Activated naive CD4-positive, alpha-beta T cell treated with anti-CD3 and anti-CD28 coated beads for 36 hours (primary cell): Measurements from ENCODE around the gene LGI2. TPM values are rescaled to one million over a fixed set of nuclear protein-coding genes. Genes with fewer than 3 reads are reported as not detected.
A peak's percentile ranks its signal among the peaks of the same experiment; 100 is the strongest.

ENCODE experiments used
- CTCF ChIA-PET: fragments of 350-600 bp; sonication (Branson Sonifier 250); formaldehyde crosslinking; loops from one replicate; lab custom pipeline; 2021; ENCODE audit warnings: antibody characterized with exemption; lab: Charles Lee
- DNase-seq: peaks from one replicate; pipeline ENCODE4 v3.0.0-alpha.2; 2020
- H3K27ac Mint-ChIP-seq: one replicate; pipeline ENCODE4 v1.8.0; 2021; ENCODE audit warnings: mild to moderate bottlenecking, mixed read lengths
- H3K27me3 Mint-ChIP-seq: one replicate; pipeline ENCODE4 v1.8.0; 2021; ENCODE audit warnings: low read depth, mixed read lengths
- H3K36me3 Mint-ChIP-seq: one replicate; pipeline ENCODE4 v1.8.0; 2021; ENCODE audit warnings: low read depth, mixed read lengths
- H3K4me1 Mint-ChIP-seq: one replicate; pipeline ENCODE4 v1.8.0; 2021; ENCODE audit warnings: low read depth, mixed read lengths
- H3K4me3 Mint-ChIP-seq: one replicate; pipeline ENCODE4 v1.8.0; 2021; ENCODE audit warnings: mild to moderate bottlenecking, moderate library complexity, mixed read lengths
- H3K9me3 Mint-ChIP-seq: one replicate; pipeline ENCODE4 v1.8.0; 2021; ENCODE audit warnings: mixed read lengths
- intact Hi-C: fragments of 100-400 bp; cut with micrococcal nuclease; formaldehyde crosslinking; loops from one replicate; pipeline ENCODE4 v1.15.1; 2023
- total RNA-seq, 2 experiments: library from RNA; stranded (reverse); gene quantifications; one replicate each; pipeline ENCODE4 v1.2.3, GENCODE V29; 2021

Gene LGI2
- total RNA-seq, 2 experiments from 2014 or later: not detected

DNA sequence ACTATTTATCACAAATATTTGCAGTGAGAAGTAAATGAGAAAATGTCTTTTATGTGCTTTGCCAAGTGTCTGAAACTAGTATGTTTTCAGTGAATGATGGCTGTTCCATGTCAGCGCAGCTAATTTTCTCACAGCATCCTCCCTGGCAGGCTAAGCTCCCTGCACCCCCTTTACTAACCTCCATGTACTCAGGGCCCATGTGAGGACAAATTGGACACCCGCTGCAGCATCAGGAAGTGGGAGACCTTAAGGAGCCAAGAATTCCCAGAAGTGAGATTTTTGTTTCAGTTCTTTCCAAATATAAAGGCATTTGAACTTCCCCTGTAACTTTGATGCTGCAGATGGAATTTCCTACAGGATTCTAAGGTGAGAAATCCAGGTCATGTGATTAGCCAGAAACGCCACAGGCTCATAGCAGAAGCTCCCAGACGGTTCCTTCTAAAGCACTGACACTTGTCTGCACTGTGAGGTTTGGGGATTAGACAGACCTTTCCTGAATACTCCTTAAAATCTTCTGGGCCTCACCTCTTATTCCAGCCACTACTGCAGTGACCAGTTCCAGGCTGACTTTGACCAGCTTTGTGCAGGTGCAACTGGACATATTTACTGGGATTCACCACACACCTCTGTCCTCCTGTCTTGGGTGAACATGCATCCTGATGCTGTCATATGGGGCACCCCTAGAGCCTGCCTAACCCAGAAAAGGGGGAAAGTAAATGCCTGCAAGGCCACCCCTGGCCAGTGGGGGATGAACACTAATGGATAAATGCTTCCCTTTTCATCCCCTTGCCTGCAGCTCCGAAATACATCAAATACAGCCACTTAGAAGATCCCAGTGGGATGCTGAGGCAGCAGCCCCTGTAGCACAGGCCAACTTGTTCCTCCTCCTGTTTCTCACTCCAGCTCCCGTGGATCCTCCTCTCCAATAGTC is 45.9 kb downstream of the LGI2 start:
- H3K4me3 Mint-ChIP-seq: no peak overlapping the region
- H3K9me3 Mint-ChIP-seq: no peaks in the 10 kb centered on the region
- no peaks in the 10 kb centered on the region for H3K36me3 Mint-ChIP-seq
- H3K27me3 Mint-ChIP-seq: peaks cover 7% of the 10 kb centered on the region
- peaks cover 4% of the 10 kb centered on the region for H3K4me1 Mint-ChIP-seq
- CTCF ChIA-PET: interaction anchor here (0.9 kb wide), 1 partner anchor 384 kb away, joined by 3 read pairs; no protein-coding TSS in a partner anchor
- no peak overlapping the region for H3K27ac Mint-ChIP-seq
- DNase-seq: no peak
- intact Hi-C loops: loop anchor here (5.0 kb wide), 1 partner anchor 257 kb away; no protein-coding TSS in a partner anchor

GRCh38 chr4:24980740-24981139 is 50.0 kb downstream of the LGI2 start:
- Mint-ChIP-seq H3K36me3 (no peaks in the 10 kb centered on the region), H3K9me3 (no peaks in the 10 kb centered on the region), H3K4me3 (no peak overlapping the region), H3K27ac (no peak overlapping the region), H3K27me3 (peaks cover 22% of the 10 kb centered on the region), H3K4me1 (peaks cover 11% of the 10 kb centered on the region)
- DNase-seq: no peak
- CTCF ChIA-PET: interaction anchor here (0.6 to 3.1 kb wide), 22 partner anchors 9 to 432 kb away, joined by 3 to 32 read pairs (median 4); partner anchors contain the start of gene ZCCHC4
- intact Hi-C loops: loop anchor here (1.0 to 5.0 kb wide), 4 partner anchors 65 to 387 kb away; no protein-coding TSS in a partner anchor

DNA sequence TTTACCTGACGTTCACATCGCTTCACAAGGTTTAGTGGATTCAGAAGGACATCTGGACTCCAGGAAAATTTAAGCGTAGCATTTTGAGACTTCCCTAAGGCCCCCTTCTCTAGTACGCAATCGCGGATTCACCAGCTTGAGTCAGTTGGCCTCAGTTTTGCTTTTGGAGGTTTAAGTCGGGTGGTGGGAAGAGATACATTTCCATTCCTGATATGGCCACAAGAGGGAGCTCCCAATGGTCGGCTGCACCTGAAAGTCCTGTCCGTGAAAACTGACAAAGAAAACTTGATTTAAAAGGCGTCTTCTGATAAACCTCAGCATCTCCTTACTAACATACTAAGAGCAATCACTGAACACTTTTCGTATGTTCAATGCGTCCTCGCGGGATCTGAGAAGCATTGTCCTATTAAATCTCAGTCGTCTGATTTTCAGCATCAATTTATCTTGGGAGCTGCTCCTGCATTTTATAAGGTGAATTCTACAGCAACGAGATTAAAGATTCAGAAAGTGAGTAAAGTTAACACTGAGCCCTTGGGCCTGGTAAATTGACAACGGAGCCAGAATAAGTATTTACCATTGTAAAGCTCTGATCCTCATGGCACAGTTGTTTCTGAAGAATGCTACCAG is 50.6 kb downstream of the LGI2 start:
- CTCF ChIA-PET: interaction anchor here (0.7 to 3.1 kb wide), 23 partner anchors 9 to 431 kb away, joined by 3 to 32 read pairs (median 4); partner anchors contain the start of gene ZCCHC4
- DNase-seq: peak; percentile 70
- intact Hi-C loops: loop anchor here (1.0 to 5.0 kb wide), 4 partner anchors 65 to 387 kb away; no protein-coding TSS in a partner anchor
- H3K36me3 Mint-ChIP-seq: no peaks in the 10 kb centered on the region
- no peak overlapping the region for H3K27ac Mint-ChIP-seq
- H3K27me3 Mint-ChIP-seq: peaks cover 22% of the 10 kb centered on the region
- no peaks in the 10 kb centered on the region for H3K9me3 Mint-ChIP-seq
- peaks cover 11% of the 10 kb centered on the region for H3K4me1 Mint-ChIP-seq
- no peak overlapping the region for H3K4me3 Mint-ChIP-seq

DNA sequence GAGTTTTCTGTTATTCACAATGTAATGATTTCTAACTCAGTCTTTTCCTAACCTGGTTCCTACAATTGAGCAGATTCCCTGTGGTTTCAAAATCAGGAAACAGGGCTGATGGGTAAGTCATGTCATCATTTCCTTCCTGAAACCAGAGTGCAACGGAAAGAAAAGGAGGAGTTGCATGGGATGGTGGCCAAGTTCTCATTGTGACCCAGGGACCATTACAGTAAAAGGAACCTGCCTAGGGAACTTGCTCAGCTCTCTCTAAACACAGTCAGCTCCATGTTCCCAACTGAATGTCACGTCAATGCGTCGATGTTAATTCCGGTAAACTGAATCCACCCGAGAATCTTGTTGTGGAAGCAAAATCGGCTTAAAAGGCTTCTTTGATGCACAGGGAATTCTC is 51.2 kb downstream of the LGI2 start:
- H3K4me3 Mint-ChIP-seq: no peak overlapping the region
- no peak for DNase-seq
- H3K36me3 Mint-ChIP-seq: no peaks in the 10 kb centered on the region
- H3K27me3 Mint-ChIP-seq: peaks cover 24% of the 10 kb centered on the region
- H3K9me3 Mint-ChIP-seq: no peaks in the 10 kb centered on the region
- peaks cover 11% of the 10 kb centered on the region for H3K4me1 Mint-ChIP-seq
- H3K27ac Mint-ChIP-seq: no peak overlapping the region
- CTCF ChIA-PET: interaction anchor here (1.0 to 3.1 kb wide), 13 partner anchors 8 to 387 kb away, joined by 3 to 32 read pairs (median 5); partner anchors contain the start of gene ZCCHC4
- intact Hi-C loops: no loop called here

DNA sequence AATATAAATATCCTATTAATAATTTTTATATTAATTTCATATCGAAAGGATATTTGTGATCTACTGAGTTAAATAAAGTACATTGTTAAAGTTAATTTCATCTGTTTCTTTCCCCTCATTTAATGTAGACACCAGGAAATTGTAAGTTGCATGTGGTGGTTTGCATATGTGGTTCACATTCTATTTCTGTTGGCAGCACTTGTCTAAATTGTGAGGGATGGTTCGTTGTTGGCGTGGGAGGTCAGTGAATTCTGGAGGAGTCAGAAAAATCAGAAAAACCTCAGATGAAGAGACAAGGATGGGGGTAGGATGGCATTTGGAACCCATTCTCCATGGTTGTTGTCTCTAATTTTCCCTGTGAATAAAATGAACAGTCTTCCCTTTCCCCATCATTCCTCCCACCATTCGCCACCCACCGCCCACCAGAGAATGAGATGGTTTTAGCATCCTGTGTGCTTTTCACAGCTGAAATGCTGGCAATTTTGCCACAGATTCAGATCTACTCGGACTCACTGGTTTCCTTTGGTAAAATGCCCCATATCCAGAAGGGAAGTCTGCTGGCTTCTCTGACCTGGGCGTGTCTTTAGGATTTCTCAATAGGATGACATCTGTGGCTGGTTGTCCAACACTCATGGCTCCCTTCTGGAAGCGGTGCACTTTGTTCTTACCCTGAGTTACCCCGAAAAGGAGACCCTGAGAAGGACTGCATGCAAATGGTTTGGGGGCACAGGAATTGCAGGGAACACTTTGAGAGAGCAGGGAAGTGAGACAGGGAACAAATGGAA is 52.3 kb downstream of the LGI2 start:
- H3K9me3 Mint-ChIP-seq: no peaks in the 10 kb centered on the region
- DNase-seq: no peak
- CTCF ChIA-PET: interaction anchor here (0.9 to 3.1 kb wide), 3 partner anchors 67 to 389 kb away, joined by 3 to 32 read pairs (median 3); no protein-coding TSS in a partner anchor
- H3K4me3 Mint-ChIP-seq: no peak overlapping the region
- no peak overlapping the region for H3K27ac Mint-ChIP-seq
- no peaks in the 10 kb centered on the region for H3K36me3 Mint-ChIP-seq
- H3K4me1 Mint-ChIP-seq: peaks cover 11% of the 10 kb centered on the region
- intact Hi-C loops: no loop called here
- H3K27me3 Mint-ChIP-seq: peaks cover 27% of the 10 kb centered on the region

- no peaks in the 10 kb centered on the region for H3K9me3 Mint-ChIP-seq
- H3K27ac Mint-ChIP-seq: no peak overlapping the region
- H3K4me1 Mint-ChIP-seq: peaks cover 11% of the 10 kb centered on the region
These were observed 55.2 kb downstream of the LGI2 start for GRCh38 chr4:24975510-24975909.

GRCh38 chr4:24973747-24974601 is 56.8 kb downstream of the LGI2 start:
- intact Hi-C loops: loop anchor here (5.0 kb wide), 1 partner anchor 767 kb away; no protein-coding TSS in a partner anchor
- DNase-seq: no peak
- Mint-ChIP-seq H3K4me3 (no peak overlapping the region), H3K9me3 (no peaks in the 10 kb centered on the region), H3K36me3 (no peaks in the 10 kb centered on the region), H3K27me3 (peaks cover 30% of the 10 kb centered on the region), H3K4me1 (no peaks in the 10 kb centered on the region), H3K27ac (no peak overlapping the region)
- CTCF ChIA-PET: no interaction called here

More at GRCh38 chr4:24975510-24975909, 55.2 kb downstream of the LGI2 start:
- peaks cover 35% of the 10 kb centered on the region for H3K27me3 Mint-ChIP-seq
- no peak for DNase-seq
- CTCF ChIA-PET: interaction anchor here (1.4 kb wide), 1 partner anchor 171 kb away, joined by 3 read pairs; no protein-coding TSS in a partner anchor
- no peak overlapping the region for H3K4me3 Mint-ChIP-seq
- intact Hi-C loops: no loop called here
- no peaks in the 10 kb centered on the region for H3K36me3 Mint-ChIP-seq

DNA sequence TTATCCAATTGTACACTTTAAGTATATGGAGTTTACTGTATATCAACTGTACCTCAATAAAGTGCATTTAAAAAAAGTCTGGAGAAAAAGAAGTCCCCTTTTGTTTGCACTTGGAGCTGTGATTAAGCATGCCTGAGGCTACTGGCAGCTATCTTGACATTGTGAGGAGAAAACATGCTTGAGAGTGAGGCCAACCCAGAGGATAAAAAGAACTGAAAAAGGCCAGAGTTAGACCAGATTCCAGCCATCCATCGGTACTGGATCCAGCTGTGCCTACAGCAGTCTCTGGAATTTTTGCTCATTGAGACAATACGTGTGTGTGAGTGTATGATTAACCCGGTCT is 57.4 kb downstream of the LGI2 start:
- Mint-ChIP-seq H3K36me3 (no peaks in the 10 kb centered on the region), H3K4me1 (no peaks in the 10 kb centered on the region), H3K9me3 (no peaks in the 10 kb centered on the region), H3K4me3 (no peak overlapping the region), H3K27me3 (peaks cover 25% of the 10 kb centered on the region), H3K27ac (no peak overlapping the region)
- CTCF ChIA-PET: no interaction called here
- intact Hi-C loops: loop anchor here (5.0 kb wide), 1 partner anchor 766 kb away; no protein-coding TSS in a partner anchor
- DNase-seq: no peak

DNA sequence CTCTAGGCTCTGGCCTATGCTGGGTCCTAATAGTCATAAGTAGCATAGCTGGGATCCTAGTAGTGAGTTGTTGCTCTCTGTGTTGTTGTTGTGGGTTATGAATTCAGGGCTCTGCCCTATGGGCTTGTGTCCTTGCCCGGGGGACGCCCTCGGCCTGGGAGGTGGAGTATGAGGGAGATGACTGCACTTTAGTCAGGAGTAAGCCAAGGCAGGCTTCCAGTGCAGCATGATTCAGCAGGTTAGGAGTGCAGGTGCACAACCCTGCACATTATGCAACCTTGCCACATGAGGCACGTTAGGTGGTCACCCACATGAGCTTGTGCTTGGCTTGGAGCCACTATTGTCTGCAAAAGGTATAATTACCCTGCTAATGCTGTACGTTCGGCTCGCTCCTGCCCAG is 59.6 kb downstream of the LGI2 start:
- CTCF ChIA-PET: interaction anchor here (0.6 kb wide), 1 partner anchor 9 kb away, joined by 3 read pairs; no protein-coding TSS in a partner anchor
- Mint-ChIP-seq H3K9me3 (peaks cover 5% of the 10 kb centered on the region), H3K27me3 (peaks cover 15% of the 10 kb centered on the region), H3K4me3 (no peak overlapping the region), H3K27ac (no peak overlapping the region), H3K4me1 (no peaks in the 10 kb centered on the region), H3K36me3 (no peaks in the 10 kb centered on the region)
- no peak for DNase-seq
- intact Hi-C loops: loop anchor here (5.0 kb wide), 1 partner anchor 764 kb away; no protein-coding TSS in a partner anchor

- H3K27ac Mint-ChIP-seq: no peak overlapping the region
- peaks cover 15% of the 10 kb centered on the region for H3K27me3 Mint-ChIP-seq
- no peak for DNase-seq
- H3K4me3 Mint-ChIP-seq: no peak overlapping the region
- intact Hi-C loops: loop anchor here (5.0 kb wide), 1 partner anchor 763 kb away; no protein-coding TSS in a partner anchor
- H3K36me3 Mint-ChIP-seq: no peaks in the 10 kb centered on the region
- H3K4me1 Mint-ChIP-seq: no peaks in the 10 kb centered on the region
- CTCF ChIA-PET: no interaction called here
- peaks cover 10% of the 10 kb centered on the region for H3K9me3 Mint-ChIP-seq
These were observed 60.1 kb downstream of the LGI2 start for GRCh38 chr4:24970635-24971034.

DNA sequence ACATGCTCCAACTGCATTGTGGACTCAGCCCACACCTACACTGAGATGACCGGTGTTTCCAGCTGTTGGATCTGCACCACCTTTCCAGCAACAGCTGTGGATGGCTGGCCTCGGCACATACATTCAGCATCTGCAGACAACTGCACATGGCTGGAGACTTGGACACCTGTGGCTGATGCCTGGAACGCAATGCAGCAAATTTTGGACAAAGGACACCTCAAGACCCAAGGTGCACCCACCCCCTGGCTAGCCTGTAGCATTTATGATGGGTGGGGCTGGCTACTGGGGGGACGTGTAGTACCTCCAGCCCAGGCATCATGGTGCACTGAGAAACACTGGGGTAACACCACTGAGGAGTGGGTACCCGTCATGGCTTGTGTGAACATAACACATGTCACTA is 60.6 kb downstream of the LGI2 start:
- intact Hi-C loops: loop anchor here (5.0 kb wide), 1 partner anchor 763 kb away; no protein-coding TSS in a partner anchor
- Mint-ChIP-seq H3K9me3 (peaks cover 12% of the 10 kb centered on the region), H3K27ac (no peak overlapping the region), H3K27me3 (peaks cover 15% of the 10 kb centered on the region), H3K36me3 (no peaks in the 10 kb centered on the region), H3K4me3 (no peak overlapping the region), H3K4me1 (no peaks in the 10 kb centered on the region)
- CTCF ChIA-PET: interaction anchor here (0.9 kb wide), 1 partner anchor 10 kb away, joined by 4 read pairs; no protein-coding TSS in a partner anchor
- DNase-seq: no peak
